GM18519 (cell line): ENCODE results near the gene TMEM45B.
"Not testable (repeated sequence)": the region's sequence is repeated elsewhere in the genome, so short reads cannot be mapped to it uniquely, and the experiment has no call there.

Experiments used
- ATAC-seq: cut with Tn5 transposase; IDR thresholded peaks from one replicate; pipeline ENCODE4 v1.9.1; 2021; ENCODE audit warnings: mild to moderate bottlenecking, moderate library complexity; ENCODE audit not compliant: unreplicated experiment, low FRiP score

The TMEM45B gene

DNA sequence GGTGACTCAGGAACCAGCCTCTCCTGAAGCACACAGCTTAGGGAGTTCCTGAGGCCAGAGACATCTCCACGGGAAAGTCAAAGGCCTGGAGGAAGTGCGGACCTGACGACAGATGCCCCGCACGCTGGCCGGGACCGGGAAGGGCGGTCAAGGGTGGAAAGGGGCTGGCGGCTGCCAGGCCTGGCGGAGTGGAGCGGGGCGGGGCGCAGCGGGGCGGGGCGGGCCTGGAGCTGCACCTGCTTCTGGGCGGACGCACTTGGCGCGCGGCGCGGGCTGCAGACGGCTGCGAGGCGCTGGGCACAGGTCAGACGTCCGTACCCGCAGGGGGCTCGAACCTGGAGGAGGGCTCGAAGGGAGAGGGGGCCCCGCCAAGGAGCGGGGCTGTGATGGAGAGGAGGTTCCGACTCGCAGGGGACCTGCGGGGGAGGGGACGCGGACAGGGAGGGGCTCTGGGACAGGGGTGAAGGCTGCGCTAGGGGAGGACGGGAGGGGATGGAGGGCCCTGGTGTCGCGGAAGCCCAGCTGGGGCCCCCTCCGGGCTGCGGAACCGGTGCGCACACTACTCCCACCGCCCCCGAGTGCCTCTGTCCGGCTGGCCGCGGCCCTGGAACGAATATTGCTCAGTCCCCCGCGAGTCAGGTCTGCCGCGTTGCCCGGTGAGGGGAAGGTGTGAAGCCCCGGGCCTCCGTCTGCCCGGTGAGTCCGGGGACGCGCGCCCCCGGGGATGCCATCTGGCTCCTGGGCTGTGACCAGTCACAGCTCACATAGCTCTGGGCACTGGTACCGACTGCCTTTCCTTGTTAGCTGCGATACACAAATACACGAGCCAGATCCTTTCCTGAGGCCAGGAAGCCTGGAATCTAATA lies at the start of gene TMEM45B:
TMEM45B (plus strand) TSS at position 253 of the 866 bp plus-strand sequence. CDS start 36,635 bp downstream, outside the sequence.
- ATAC-seq, result no peak

GRCh38 chr11:129766898-129767604 lies 48.6 kb upstream of the TMEM45B start:
- ATAC-seq, result no peak

GRCh38 chr11:129767827-129768226 lies 47.8 kb upstream of the TMEM45B start:
- ATAC-seq, result no peak

GRCh38 chr11:129768356-129768755 lies 47.3 kb upstream of the TMEM45B start:
- no peak for ATAC-seq

DNA sequence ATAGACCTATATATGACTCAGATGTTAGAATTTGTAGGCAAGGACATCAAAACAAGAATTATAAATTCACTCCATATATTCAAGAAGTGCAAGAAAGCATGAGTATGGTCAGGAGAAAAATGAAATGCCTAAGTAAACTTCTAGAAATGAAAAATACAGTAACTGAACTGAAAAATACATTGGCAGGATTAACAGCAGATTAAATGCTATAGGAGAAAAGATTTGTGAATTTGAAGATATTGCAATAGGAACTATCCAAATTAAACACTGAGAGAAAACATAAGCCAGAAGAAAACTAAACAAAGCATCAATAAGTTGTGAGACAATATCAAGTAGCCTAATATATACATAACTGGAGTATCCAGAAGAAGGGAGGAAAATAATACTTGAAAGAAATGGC lies 46.6 kb upstream of the TMEM45B start:
- no peak for ATAC-seq

GRCh38 chr11:129770993-129771392 lies 44.7 kb upstream of the TMEM45B start:
- no peak for ATAC-seq

GRCh38 chr11:129771456-129771855 lies 44.2 kb upstream of the TMEM45B start:
- ATAC-seq, result not testable (repeated sequence)

GRCh38 chr11:129778877-129779276 lies 36.8 kb upstream of the TMEM45B start:
- ATAC-seq, result no peak

GRCh38 chr11:129779342-129779741 lies 36.3 kb upstream of the TMEM45B start:
- ATAC-seq, result no peak

DNA sequence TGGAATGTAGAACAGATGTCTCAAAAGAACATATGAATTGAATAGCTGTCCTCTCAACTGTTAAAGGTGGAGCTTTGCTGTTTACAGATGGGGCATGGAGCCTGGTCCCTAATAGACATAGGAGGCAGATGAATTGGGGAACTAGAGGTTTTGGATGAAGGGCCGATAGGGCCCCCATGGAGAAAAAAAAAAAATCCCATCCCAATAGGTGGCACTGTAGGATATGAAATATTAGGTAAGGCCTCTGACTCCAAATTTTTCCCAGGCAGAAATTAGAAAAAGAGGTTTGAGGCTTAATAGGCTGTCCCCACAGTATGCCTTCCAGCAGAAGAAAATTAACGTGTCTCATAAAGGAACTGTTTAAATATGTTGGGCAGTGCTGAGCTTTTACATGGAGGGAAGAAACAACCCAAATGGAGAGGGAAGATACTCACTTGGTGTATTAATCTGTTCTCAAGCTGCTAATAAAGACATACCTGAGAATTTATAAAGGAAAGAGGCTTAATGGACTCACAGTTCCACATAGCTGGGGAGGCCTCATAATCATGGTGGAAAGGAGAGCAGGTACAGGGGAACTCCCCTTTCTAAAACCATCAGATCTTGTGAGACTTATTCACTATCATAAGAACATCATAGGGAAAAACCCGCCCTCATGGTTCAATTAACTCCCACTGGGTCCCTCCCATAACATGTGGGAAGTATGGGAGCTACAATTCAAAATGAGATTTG lies 30.1 kb upstream of the TMEM45B start:
- no peak for ATAC-seq

GRCh38 chr11:129786112-129786416 lies 29.6 kb upstream of the TMEM45B start:
- ATAC-seq, result not testable (repeated sequence)

DNA sequence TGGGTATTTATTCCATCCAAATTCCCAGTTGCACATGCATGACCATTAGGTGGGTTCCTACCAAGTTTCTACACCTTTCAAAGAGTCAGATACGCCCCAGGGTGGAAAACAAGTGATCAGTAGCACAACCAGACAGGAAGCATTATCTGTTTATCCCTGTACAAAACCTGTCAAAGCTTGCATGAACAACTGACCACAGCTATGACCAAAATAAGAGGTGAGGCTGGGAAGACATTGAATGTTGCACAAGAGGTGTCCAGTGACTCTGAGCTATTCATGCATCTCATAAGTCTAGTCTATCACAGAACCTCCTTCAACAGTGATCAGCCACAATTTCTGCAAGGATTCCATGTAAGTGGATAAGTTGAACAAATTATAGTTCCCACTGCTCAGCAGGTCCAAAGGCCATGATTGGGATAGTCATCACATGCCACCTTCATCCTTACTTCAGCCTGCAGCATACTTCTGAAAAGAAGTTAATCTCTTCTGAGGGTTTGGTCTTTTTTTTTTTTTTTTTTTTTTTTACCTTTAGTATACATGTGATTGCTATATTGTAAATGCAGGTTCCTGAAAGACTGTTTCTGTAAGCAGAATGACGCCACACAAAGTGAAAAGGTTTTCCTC lies 28.0 kb upstream of the TMEM45B start:
- ATAC-seq, result no peak

DNA sequence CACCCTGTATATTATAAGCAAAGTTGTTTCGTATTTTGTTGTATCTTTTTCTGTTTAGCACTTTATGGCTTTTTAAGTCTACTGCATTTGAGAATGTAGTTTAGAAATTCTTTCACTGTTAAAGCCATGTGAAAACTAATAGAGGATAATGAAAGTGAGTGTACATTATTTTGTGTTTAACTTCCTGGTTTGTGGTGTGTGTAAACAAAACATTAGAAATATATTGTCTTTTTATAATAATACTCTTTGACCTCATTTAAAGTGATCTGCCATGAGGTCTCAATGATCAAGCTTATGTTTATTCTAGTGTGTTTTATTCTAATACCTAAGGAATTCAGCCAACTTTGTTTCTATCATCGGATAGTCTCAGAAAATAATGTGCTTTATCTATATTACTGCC lies 27.4 kb upstream of the TMEM45B start:
- no peak for ATAC-seq

DNA sequence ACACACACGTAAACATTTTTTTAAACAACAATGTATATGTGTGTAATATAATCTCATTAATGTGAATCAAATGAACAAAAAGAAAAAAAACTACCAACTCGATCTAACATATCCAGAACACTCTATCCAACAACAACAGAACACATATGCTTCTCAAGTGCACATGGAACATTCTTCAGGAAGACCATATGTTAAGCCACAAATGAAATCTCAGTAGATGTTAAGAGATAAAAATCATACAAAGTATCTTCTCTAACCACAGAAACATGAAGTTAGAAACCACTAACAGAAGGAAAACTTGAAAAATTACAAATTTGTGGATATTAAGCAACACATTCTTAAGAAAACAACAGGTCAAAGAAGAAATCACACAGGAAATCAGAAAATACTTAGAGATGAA lies 25.5 kb upstream of the TMEM45B start:
- ATAC-seq, result no peak

DNA sequence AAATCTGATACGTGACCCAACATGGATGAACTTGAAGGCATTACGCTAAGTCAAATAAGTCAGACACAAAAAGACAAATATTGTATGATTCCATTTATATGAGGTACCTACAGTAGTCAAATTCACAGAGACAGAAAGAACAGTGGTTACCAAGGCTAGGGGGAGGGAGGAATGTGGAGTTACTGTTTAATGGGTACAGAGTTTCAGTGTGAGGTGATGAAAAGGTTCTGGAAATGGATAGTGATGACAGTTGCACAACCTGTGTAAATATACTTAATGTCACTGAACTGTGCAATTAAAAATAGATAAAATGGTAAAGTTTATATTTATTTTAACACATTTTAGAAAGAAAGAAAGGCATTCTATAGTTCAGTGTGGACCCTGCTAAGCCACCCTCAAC lies 24.1 kb upstream of the TMEM45B start:
- ATAC-seq, result no peak

DNA sequence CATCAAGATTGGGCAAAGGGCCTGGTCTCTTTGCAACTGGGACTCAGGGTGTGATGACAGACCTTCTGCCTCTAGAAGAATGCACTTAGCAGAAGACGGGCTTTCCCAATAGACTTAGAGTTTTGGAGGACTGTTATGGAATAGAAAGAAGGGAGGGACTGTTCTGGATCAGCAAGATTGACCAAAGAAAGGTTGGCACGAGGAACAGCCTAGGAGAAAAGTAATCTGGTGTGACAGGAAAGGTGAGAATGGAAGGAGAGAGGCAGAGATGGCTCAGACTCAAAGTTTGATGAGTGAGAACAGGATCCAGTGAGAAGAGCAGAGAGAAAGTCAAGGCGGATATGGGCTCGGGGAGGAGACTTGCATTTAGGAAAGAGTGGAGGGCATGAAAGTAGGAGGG lies 23.0 kb upstream of the TMEM45B start:
- no peak for ATAC-seq

DNA sequence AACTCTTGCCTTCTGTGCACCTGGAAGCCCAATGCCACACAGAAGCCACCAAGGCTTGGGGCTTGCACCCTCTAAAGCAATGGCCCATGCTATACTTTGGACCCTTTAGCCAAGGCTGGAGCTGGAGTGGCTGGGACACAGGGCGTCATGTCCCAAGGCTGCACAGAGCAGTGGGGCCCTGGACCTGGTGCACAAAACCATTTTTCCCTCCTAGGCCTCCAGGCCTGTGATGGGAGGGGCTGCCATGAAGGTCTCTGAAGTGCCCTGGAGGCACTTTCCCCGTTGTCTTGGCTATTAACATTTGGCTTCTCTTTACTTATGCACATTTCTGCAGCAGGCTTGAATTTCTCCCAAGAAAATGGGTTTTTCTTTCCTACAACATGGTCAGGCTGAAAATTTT lies 20.6 kb upstream of the TMEM45B start:
- no peak for ATAC-seq

DNA sequence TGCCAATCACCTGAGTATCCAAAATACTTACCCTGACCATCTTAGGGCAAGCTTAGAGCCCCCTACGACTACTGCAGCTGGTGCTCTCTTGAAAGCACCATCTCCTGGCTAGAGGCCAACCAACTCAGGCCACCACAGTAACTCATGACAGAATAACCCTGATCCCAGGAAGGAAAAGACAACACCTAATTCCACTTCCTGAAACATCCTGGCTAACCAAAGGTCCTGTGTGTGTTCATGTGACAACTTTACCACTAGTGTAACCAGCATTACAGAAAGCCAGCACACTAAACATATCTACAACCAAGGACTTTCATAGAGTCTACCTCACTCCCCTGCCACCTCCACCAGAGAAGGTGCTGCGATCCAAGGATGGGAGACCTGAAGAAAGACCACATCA lies 17.4 kb upstream of the TMEM45B start:
- ATAC-seq, result no peak

GRCh38 chr11:129800162-129800561 lies 15.5 kb upstream of the TMEM45B start:
- ATAC-seq, result not testable (repeated sequence)

DNA sequence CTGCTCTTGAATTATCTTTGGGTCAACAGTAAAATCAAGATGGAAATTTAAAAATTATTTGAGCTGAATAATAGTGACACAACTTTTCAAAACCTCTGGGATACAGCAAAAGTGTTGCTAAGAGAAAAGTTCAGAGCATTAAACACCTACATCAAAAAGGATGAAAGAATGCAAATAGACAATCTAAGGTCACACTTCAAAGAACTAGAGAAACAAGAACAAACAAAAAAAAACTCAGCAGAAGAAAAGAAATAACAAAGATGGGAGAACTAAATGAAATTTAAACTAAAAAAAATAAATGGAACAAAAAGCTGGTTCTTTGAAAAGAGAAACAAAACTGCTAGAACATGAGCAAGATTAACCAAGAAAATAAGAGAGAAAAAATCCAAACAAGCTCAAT lies 15.0 kb upstream of the TMEM45B start:
- no peak for ATAC-seq

DNA sequence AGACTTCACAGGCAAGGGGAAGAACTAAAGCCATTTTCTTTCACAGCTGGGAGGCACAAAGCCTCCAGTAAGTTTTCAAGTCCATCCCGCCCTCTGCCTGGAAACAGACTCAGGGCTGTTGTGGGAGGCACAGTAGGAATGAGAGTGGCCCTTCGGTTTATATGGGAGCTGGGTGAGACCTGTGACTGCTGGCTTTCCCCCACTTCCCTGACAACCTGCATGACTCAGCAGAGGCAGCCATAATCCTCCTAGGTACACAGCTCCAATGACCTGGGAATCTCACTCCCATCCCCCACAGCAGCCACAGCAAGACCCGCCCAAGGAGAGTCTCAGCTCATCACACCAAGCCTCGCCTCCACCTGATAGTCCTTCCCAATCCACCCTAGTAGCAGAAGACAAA lies 12.1 kb upstream of the TMEM45B start:
- ATAC-seq, result no peak
